Measurements from ENCODE around the gene CNTRL.

DNA sequence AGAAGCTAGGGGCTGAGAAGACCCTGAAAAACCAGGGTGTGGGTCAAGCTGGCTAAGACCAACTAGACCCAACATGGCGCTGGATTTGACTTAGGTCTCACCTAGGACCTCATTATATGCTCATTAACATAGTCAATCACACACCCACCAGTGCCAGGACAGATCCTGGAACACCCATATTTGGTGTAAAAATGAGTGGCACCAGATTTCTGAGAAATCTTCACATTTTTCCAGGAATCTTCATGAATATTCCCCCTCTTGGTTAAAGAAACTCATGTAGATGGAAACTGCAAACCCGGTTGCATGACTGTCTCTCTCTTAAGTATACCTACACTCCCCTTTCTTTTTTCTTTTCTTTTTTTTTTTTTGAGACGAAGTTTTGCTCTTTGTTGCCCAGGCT is 144.8 kb downstream of the CNTRL start:
- TF ChIP-seq SMC3 (conservative IDR thresholded peaks at IDR 0.05; ENCODE audit: poor library complexity) (no peak), CTCF (IDR thresholded peaks at IDR 0.05; ENCODE audit: poor library complexity, severe bottlenecking) (no peak), EZH2 (IDR thresholded peaks at IDR 0.05; ENCODE audit: borderline replicate concordance, insufficient read depth, low read length, poor library complexity, severe bottlenecking) (no peak), RAD21 (conservative IDR thresholded peaks at IDR 0.05) (no peak)

All from neural cell (in vitro differentiated cells).